MG63 (cell line): ENCODE measurements around the gene MACROD2. TPM values are rescaled to one million over a fixed set of nuclear protein-coding genes. Genes with fewer than 3 reads are reported as not detected.

Experiments used
- DNase-seq: peaks from one replicate; pipeline ENCODE4 v3.0.0-alpha.2; 2020
- H3K27me3 ChIP-seq: fragments of 250-450 bp; sonication (Bioruptor Pico); 2 replicates; pipeline ENCODE4 v1.5.1; 2020; ENCODE audit warnings: mild to moderate bottlenecking, moderate library complexity
- H3K36me3 ChIP-seq: fragments of 250-450 bp; sonication (Bioruptor Pico); 2 replicates; pipeline ENCODE4 v1.5.1; 2020; ENCODE audit warnings: mild to moderate bottlenecking, moderate library complexity
- H3K4me3 ChIP-seq: fragments of 250-450 bp; sonication (Bioruptor Pico); 2 replicates; pipeline ENCODE4 v1.5.1; 2020; ENCODE audit warnings: mild to moderate bottlenecking, moderate library complexity
- H3K9me3 ChIP-seq: fragments of 250-450 bp; sonication (Bioruptor Pico); 2 replicates; pipeline ENCODE4 v1.5.1; 2020; ENCODE audit warnings: mild to moderate bottlenecking, moderate library complexity
- total RNA-seq: library from RNA; depleted of rRNA; stranded (reverse); fragments of >200 nt; shearing (Covaris generic); gene quantifications from 2 replicates; pipeline ENCODE4 v1.2.3, GENCODE V29; 2014; ENCODE audit warnings: low replicate concordance

MACROD2 gene
- total RNA-seq, 1 experiment from 2014 or later: 0.66 TPM

GRCh38 chr20:16040742-16041141 lies 2045.4 kb downstream of the MACROD2 start:
- DNase-seq: no peak
- Histone ChIP-seq H3K4me3 (no peak overlapping the region), H3K9me3 (no peaks in the 10 kb centered on the region), H3K27me3 (no peaks in the 10 kb centered on the region), H3K36me3 (no peaks in the 10 kb centered on the region)

DNA sequence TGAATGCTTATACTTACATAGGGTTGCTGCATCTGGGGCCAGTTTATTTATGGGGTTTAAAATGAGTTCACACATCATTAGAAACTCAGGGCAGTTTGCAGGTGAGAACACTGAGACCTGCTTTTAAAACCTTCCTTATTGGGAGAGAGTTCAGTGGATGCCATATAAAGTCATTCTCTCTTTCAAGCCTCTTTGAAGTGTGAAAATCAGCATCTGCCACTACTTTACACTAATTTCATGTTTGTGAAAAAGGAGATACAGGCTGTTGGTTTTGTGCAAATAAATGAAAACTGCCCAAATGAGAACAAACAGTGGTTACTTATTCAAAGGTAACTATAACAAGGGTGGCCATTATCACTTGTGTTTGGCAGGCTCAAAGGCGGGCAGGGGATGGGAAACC lies 2047.4 kb downstream of the MACROD2 start:
- Histone ChIP-seq H3K27me3 (no peaks in the 10 kb centered on the region), H3K36me3 (no peaks in the 10 kb centered on the region)
- no peak for DNase-seq

DNA sequence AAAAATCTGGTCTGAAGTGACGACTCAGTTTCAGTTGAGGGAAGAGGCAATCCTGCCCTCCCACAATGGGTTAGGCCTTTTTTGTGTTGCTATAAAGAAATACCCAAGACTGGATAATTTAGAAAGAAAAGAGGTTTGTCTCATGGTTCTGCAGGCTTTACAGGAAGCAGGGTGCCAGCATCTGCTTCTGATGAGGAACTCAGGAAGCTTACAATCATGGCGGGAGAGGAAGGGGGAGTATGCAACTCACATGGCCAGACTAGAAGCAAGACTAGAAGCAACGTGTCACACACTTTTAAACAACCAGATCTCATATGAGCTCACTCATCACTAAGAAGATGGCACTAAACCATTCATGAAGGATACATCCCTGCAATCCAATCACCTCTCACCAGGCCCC lies 2048.6 kb downstream of the MACROD2 start:
- H3K9me3 ChIP-seq: no peaks in the 10 kb centered on the region
- no peak for DNase-seq
- no peaks in the 10 kb centered on the region for H3K27me3 ChIP-seq
- H3K4me3 ChIP-seq: no peak overlapping the region
- H3K36me3 ChIP-seq: no peaks in the 10 kb centered on the region

More for the DNA sequence above, 2047.4 kb downstream of the MACROD2 start:
- Histone ChIP-seq H3K9me3 (no peaks in the 10 kb centered on the region), H3K4me3 (no peak overlapping the region)

- DNase-seq: no peak
- Histone ChIP-seq H3K36me3 (no peaks in the 10 kb centered on the region), H3K9me3 (no peaks in the 10 kb centered on the region), H3K27me3 (no peaks in the 10 kb centered on the region), H3K4me3 (no peak overlapping the region)
Measured at GRCh38 chr20:16048876-16049275, 2053.6 kb downstream of the MACROD2 start.

GRCh38 chr20:16049529-16050093 lies 2054.3 kb downstream of the MACROD2 start:
- H3K9me3 ChIP-seq: no peaks in the 10 kb centered on the region
- no peak for DNase-seq
- no peak overlapping the region for H3K4me3 ChIP-seq
- no peaks in the 10 kb centered on the region for H3K36me3 ChIP-seq
- no peaks in the 10 kb centered on the region for H3K27me3 ChIP-seq

DNA sequence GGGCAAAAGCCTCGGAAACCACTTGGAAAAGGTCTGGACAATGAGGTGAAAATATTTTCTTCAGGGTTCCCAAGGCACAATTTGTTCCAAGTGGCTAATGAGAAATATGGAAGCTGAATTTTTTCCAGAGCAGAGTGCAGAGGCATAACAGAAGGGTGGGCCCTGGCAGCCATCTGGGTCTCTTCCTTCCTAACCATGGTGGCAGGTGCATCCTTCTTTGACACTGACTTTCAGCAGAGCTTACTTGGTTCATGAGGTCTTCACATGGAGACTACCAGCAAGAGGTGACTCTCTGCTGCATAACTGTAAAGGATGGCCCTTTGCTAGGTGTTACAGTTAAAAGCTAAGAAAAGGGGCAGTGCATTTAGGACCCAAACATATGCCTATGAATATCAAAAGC lies 2055.1 kb downstream of the MACROD2 start:
- Histone ChIP-seq H3K4me3 (no peak overlapping the region), H3K27me3 (no peaks in the 10 kb centered on the region), H3K36me3 (no peaks in the 10 kb centered on the region), H3K9me3 (no peaks in the 10 kb centered on the region)
- no peak for DNase-seq

DNA sequence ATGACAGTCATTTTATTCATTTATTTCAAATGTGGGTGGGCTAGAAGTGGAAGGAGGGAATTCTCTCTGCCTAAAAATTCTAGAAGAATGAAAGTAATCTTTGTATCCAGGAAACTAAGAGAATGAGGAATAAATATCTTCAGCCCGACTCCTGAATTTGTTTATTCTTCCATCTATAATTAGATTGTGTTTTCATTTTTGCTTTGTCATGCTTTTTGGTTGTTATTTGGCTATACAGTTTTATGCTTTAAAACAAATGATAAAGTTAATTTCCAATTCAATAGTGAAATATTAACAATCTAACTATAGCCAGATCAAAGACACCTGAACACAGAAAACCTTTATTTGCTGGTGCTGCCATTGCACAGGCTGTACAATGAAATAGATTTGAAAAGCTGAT lies 2056.7 kb downstream of the MACROD2 start:
- H3K36me3 ChIP-seq: no peaks in the 10 kb centered on the region
- no peak for DNase-seq

GRCh38 chr20:16052456-16052855 lies 2057.1 kb downstream of the MACROD2 start:
- H3K4me3 ChIP-seq: no peak overlapping the region

More for the DNA sequence above, 2056.7 kb downstream of the MACROD2 start:
- Histone ChIP-seq H3K4me3 (no peak overlapping the region), H3K9me3 (no peaks in the 10 kb centered on the region), H3K27me3 (no peaks in the 10 kb centered on the region)

GRCh38 chr20:16054985-16055384 lies 2059.7 kb downstream of the MACROD2 start:
- H3K36me3 ChIP-seq: no peaks in the 10 kb centered on the region
- H3K27me3 ChIP-seq: no peaks in the 10 kb centered on the region
- no peaks in the 10 kb centered on the region for H3K9me3 ChIP-seq
- no peak overlapping the region for H3K4me3 ChIP-seq
- DNase-seq: no peak

More at GRCh38 chr20:16052456-16052855, 2057.1 kb downstream of the MACROD2 start:
- no peak for DNase-seq
- H3K9me3 ChIP-seq: no peaks in the 10 kb centered on the region
- no peaks in the 10 kb centered on the region for H3K36me3 ChIP-seq
- no peaks in the 10 kb centered on the region for H3K27me3 ChIP-seq

GRCh38 chr20:16057651-16058050 lies 2062.3 kb downstream of the MACROD2 start:
- H3K4me3 ChIP-seq: no peak overlapping the region
- no peaks in the 10 kb centered on the region for H3K9me3 ChIP-seq
- no peak for DNase-seq
- no peaks in the 10 kb centered on the region for H3K27me3 ChIP-seq
- no peaks in the 10 kb centered on the region for H3K36me3 ChIP-seq

DNA sequence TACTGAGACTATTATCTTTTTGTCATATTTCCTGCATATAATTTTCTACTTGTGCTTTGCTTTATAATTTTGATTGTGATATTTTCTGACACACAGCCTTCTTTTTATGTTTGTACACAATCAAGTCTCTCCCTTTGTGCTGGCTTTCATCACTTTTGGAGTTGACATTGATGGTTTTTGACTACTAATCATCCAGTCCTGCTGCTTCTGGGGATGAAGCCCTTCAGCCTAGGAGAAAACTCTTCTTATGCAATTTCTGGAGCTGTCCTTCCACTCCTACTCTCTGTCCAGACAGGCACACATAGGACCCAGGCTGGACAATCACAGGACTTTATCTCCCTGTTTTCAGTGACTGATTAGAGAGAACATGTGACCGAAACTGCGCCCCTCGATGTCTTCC lies 2063.0 kb downstream of the MACROD2 start:
- Histone ChIP-seq H3K36me3 (no peaks in the 10 kb centered on the region), H3K4me3 (no peak overlapping the region), H3K27me3 (no peaks in the 10 kb centered on the region), H3K9me3 (no peaks in the 10 kb centered on the region)
- no peak for DNase-seq

GRCh38 chr20:16059841-16060240 lies 2064.5 kb downstream of the MACROD2 start:
- no peaks in the 10 kb centered on the region for H3K27me3 ChIP-seq
- no peak overlapping the region for H3K4me3 ChIP-seq
- DNase-seq: no peak
- H3K9me3 ChIP-seq: no peaks in the 10 kb centered on the region
- H3K36me3 ChIP-seq: no peaks in the 10 kb centered on the region

DNA sequence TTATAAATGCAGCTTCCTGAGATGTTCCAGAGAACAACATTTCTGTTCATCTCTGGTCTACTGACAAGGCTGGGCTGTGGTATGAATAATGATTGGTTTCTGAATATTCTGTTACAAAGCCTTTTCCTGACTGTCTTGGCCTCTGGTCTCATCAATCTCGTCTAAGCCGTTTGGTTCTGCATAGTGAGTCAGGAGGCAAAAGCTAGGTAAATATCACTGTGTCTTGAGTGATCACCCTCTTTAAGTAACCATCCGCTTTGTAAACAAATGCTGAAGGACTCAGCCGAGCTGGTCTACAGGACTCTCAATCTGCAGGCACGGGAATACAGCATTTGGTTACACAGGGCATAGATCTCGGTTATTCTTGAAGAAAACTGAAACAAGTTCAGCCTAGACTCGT lies 2066.0 kb downstream of the MACROD2 start:
- Histone ChIP-seq H3K36me3 (no peaks in the 10 kb centered on the region), H3K27me3 (no peaks in the 10 kb centered on the region), H3K9me3 (no peaks in the 10 kb centered on the region), H3K4me3 (no peak overlapping the region)
- no peak for DNase-seq

DNA sequence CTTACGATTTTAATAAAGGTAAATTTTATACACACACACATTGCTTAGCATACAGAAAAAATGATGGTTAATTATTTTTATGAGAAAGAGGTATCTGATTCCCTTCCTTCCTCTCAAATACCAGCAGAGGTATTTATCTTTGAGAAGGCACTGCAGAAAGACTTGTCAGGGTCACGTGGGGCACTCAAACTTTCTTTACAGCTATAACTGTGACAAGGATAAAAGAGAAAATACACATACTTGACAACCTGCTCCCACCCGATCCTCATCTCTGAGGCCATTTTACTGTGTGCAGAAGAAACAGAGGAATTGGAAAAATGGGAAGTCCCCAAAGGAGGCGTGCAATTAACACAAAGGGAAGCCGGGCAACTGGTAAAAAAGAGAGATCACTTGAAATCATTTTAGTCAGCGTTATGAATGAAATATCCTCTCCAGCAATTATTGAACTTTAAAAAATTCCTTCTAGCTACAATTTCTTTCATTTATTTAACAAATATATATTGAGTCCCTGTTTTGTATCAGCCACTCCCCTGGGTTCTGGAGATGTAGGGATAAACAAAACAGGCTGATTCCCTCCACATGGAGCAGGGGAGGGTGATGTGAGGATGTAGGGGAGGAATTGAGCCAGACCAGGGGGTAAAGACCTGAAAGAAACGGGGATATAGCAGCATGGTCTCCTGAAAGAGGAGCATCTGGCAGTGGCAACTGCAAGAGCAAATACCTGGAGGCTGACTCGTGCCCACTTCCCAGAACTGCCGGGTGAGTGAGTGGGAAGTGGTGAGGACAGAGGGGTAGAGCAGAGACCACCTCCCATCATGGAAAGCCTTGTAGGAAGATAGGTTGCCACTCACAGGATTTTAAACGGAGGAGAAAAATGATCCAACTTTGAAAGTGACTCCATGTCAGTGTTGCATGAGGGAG lies 2067.6 kb downstream of the MACROD2 start:
- Histone ChIP-seq H3K9me3 (no peaks in the 10 kb centered on the region), H3K27me3 (no peaks in the 10 kb centered on the region), H3K4me3 (no peak overlapping the region), H3K36me3 (no peaks in the 10 kb centered on the region)
- DNase-seq: no peak

DNA sequence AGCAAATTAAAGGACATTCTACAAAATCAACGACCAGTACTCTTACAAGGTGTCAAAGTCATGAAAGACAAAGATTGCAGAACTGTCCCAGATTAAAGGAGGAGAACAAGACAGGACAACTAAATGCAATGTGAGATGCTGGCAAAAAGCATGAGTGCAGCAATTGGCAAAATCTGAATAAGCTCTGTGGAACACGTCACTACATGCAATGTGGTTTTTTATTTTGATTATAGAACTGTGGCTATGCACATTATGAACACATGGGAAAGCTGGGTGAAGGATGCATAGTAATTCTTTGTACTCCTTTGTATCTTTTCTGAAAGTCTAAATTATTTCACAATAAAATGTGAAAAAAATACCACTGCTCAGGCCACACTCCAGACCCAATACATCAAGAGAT lies 2068.6 kb downstream of the MACROD2 start:
- no peak for DNase-seq
- Histone ChIP-seq H3K27me3 (no peaks in the 10 kb centered on the region), H3K4me3 (no peak overlapping the region), H3K9me3 (no peaks in the 10 kb centered on the region), H3K36me3 (no peaks in the 10 kb centered on the region)

- Histone ChIP-seq H3K4me3 (no peak overlapping the region), H3K36me3 (no peaks in the 10 kb centered on the region), H3K27me3 (no peaks in the 10 kb centered on the region), H3K9me3 (no peaks in the 10 kb centered on the region)
- DNase-seq: no peak
Measured at GRCh38 chr20:16064989-16065707, 2069.8 kb downstream of the MACROD2 start.

GRCh38 chr20:16066571-16066970 lies 2071.3 kb downstream of the MACROD2 start:
- Histone ChIP-seq H3K36me3 (no peaks in the 10 kb centered on the region), H3K9me3 (no peaks in the 10 kb centered on the region), H3K4me3 (no peak overlapping the region), H3K27me3 (no peaks in the 10 kb centered on the region)
- no peak for DNase-seq
